ENCODE results near the gene TTC13. TPM values are rescaled to one million over a fixed set of nuclear protein-coding genes. Genes with fewer than 3 reads are reported as not detected.

TTC13 gene
- total and polyA plus RNA-seq, 2 of the 13 experiments (the other 11 are each of a cell fraction or from before 2014, with no cell fraction given), result 5.8 to 15.9 TPM

DNA sequence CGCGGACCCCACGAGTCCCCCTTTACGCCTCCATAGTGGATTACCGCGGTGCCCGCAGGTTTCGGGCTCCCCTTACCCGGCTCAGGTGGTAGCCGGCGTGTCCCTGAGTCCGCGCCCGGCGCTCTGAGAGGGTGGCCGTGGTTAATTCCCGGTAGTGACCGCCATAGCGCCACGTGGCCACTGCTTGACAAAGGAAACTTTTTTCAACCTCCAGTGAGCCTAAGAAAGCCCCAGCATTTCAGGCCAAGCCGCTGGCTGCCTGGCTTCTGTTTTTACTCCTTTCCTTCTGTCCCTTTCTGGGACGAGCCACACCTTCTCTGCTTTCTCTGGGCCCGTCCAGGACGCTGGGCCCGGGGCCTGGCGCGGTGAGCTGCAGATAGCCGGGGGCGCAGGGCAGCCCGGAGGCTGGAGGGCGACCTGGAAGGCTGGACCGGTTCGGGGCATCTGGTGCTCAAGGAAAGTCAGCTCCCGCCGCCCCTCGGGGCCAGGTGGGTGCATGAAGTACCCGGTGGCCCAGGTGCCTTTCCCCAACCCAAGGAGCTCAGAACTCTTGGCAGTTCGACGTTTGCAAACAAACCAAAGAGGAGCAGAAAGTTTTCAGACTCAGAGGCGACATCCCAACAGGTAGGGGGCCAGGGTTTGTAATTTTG is 109.8 kb downstream of the TTC13 start (continued):
- TF ChIP-seq HOXA7 (CRISPR knock-in tag; IDR thresholded peaks at IDR 0.05), result no peak
- 0 out of 2 replicates have a peak, but pooled peaks have one; percentile 26 for TF ChIP-seq MEF2D (CRISPR knock-in tag; IDR thresholded peaks at IDR 0.05)
- TF ChIP-seq NCOA1 (CRISPR knock-in tag; IDR thresholded peaks at IDR 0.05), result no peak
- TF ChIP-seq RAD21 (CRISPR knock-in tag; IDR thresholded peaks at IDR 0.05), result 0 out of 2 replicates have a peak, but pooled peaks have one; percentile 19
- no peak for TF ChIP-seq ZSCAN12 (CRISPR knock-in tag; IDR thresholded peaks at IDR 0.05)
- TF ChIP-seq, protein P1, sequence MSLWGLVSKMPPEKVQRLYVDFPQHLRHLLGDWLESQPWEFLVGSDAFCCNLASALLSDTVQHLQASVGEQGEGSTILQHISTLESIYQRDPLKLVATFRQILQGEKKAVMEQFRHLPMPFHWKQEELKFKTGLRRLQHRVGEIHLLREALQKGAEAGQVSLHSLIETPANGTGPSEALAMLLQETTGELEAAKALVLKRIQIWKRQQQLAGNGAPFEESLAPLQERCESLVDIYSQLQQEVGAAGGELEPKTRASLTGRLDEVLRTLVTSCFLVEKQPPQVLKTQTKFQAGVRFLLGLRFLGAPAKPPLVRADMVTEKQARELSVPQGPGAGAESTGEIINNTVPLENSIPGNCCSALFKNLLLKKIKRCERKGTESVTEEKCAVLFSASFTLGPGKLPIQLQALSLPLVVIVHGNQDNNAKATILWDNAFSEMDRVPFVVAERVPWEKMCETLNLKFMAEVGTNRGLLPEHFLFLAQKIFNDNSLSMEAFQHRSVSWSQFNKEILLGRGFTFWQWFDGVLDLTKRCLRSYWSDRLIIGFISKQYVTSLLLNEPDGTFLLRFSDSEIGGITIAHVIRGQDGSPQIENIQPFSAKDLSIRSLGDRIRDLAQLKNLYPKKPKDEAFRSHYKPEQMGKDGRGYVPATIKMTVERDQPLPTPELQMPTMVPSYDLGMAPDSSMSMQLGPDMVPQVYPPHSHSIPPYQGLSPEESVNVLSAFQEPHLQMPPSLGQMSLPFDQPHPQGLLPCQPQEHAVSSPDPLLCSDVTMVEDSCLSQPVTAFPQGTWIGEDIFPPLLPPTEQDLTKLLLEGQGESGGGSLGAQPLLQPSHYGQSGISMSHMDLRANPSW (CRISPR knock-in tag; IDR thresholded peaks at IDR 0.05; ENCODE audit: borderline replicate concordance), result no peak
- TF ChIP-seq ZFY (CRISPR knock-in tag; IDR thresholded peaks at IDR 0.05), result peak; percentile 79
- no peak for TF ChIP-seq ZFP36 (IDR thresholded peaks at IDR 0.05; ENCODE audit: borderline replicate concordance, low read depth, low read length, partially characterized antibody)
- TF ChIP-seq, protein P2, sequence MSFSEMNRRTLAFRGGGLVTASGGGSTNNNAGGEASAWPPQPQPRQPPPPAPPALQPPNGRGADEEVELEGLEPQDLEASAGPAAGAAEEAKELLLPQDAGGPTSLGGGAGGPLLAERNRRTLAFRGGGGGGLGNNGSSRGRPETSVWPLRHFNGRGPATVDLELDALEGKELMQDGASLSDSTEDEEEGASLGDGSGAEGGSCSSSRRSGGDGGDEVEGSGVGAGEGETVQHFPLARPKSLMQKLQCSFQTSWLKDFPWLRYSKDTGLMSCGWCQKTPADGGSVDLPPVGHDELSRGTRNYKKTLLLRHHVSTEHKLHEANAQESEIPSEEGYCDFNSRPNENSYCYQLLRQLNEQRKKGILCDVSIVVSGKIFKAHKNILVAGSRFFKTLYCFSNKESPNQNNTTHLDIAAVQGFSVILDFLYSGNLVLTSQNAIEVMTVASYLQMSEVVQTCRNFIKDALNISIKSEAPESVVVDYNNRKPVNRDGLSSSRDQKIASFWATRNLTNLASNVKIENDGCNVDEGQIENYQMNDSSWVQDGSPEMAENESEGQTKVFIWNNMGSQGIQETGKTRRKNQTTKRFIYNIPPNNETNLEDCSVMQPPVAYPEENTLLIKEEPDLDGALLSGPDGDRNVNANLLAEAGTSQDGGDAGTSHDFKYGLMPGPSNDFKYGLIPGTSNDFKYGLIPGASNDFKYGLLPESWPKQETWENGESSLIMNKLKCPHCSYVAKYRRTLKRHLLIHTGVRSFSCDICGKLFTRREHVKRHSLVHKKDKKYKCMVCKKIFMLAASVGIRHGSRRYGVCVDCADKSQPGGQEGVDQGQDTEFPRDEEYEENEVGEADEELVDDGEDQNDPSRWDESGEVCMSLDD (CRISPR knock-in tag; IDR thresholded peaks at IDR 0.05; ENCODE audit: borderline replicate concordance), result 0 out of 2 replicates have a peak, but pooled peaks have one; percentile 77
- TF ChIP-seq DMAP1 (CRISPR knock-in tag; IDR thresholded peaks at IDR 0.05), result peak; percentile 96
- no peak for TF ChIP-seq FOXP1 (IDR thresholded peaks at IDR 0.05)
- no peak for TF ChIP-seq FOXP1 (CRISPR knock-in tag; IDR thresholded peaks at IDR 0.05)
- TF ChIP-seq, protein P3, sequence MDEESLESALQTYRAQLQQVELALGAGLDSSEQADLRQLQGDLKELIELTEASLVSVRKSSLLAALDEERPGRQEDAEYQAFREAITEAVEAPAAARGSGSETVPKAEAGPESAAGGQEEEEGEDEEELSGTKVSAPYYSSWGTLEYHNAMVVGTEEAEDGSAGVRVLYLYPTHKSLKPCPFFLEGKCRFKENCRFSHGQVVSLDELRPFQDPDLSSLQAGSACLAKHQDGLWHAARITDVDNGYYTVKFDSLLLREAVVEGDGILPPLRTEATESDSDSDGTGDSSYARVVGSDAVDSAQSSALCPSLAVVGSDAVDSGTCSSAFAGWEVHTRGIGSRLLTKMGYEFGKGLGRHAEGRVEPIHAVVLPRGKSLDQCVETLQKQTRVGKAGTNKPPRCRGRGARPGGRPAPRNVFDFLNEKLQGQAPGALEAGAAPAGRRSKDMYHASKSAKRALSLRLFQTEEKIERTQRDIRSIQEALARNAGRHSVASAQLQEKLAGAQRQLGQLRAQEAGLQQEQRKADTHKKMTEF (CRISPR knock-in tag; IDR thresholded peaks at IDR 0.05), result peak; percentile 53; the same call in 1 of the 2 replicates
- TF ChIP-seq, protein P4, sequence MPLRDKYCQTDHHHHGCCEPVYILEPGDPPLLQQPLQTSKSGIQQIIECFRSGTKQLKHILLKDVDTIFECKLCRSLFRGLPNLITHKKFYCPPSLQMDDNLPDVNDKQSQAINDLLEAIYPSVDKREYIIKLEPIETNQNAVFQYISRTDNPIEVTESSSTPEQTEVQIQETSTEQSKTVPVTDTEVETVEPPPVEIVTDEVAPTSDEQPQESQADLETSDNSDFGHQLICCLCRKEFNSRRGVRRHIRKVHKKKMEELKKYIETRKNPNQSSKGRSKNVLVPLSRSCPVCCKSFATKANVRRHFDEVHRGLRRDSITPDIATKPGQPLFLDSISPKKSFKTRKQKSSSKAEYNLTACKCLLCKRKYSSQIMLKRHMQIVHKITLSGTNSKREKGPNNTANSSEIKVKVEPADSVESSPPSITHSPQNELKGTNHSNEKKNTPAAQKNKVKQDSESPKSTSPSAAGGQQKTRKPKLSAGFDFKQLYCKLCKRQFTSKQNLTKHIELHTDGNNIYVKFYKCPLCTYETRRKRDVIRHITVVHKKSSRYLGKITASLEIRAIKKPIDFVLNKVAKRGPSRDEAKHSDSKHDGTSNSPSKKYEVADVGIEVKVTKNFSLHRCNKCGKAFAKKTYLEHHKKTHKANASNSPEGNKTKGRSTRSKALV (CRISPR knock-in tag; IDR thresholded peaks at IDR 0.05), result no peak
- peak; percentile 34; the same call in 1 of the 2 replicates for TF ChIP-seq NFATC3 (CRISPR knock-in tag; IDR thresholded peaks at IDR 0.05)
- no peak for TF ChIP-seq RFXAP (CRISPR knock-in tag; IDR thresholded peaks at IDR 0.05; ENCODE audit: borderline replicate concordance)
- TF ChIP-seq, protein P5, sequence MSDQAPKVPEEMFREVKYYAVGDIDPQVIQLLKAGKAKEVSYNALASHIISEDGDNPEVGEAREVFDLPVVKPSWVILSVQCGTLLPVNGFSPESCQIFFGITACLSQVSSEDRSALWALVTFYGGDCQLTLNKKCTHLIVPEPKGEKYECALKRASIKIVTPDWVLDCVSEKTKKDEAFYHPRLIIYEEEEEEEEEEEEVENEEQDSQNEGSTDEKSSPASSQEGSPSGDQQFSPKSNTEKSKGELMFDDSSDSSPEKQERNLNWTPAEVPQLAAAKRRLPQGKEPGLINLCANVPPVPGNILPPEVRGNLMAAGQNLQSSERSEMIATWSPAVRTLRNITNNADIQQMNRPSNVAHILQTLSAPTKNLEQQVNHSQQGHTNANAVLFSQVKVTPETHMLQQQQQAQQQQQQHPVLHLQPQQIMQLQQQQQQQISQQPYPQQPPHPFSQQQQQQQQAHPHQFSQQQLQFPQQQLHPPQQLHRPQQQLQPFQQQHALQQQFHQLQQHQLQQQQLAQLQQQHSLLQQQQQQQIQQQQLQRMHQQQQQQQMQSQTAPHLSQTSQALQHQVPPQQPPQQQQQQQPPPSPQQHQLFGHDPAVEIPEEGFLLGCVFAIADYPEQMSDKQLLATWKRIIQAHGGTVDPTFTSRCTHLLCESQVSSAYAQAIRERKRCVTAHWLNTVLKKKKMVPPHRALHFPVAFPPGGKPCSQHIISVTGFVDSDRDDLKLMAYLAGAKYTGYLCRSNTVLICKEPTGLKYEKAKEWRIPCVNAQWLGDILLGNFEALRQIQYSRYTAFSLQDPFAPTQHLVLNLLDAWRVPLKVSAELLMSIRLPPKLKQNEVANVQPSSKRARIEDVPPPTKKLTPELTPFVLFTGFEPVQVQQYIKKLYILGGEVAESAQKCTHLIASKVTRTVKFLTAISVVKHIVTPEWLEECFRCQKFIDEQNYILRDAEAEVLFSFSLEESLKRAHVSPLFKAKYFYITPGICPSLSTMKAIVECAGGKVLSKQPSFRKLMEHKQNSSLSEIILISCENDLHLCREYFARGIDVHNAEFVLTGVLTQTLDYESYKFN (CRISPR knock-in tag; conservative IDR thresholded peaks at IDR 0.05), result no peak
- no peak for TF ChIP-seq ELF3 (CRISPR knock-in tag; IDR thresholded peaks at IDR 0.05)
